Esophagus squamous epithelium (tissue), 4 donors: ENCODE measurements around the gene IRAK4.

ENCODE experiments used
- POLR2A ChIP-seq, 4 donors: fragments of 450-650 bp; IDR thresholded peaks; one replicate each; pipeline ENCODE4 v1.6.1; 2017; ENCODE audit warnings: antibody characterized with exemption in 4 of 4, mild to moderate bottlenecking in 4 of 4, moderate library complexity in 3 of 4
- TF ChIP-seq, protein P1 (sequence below), 6 experiments: fragments of 450-650 bp in 4 of 6; fragments of 200-600 bp in 2 of 6; sonication (generic) in 2 of 6; IDR thresholded peaks; one replicate each; pipeline ENCODE4 v1.5.1; 2016 to 2019; ENCODE audit warnings: antibody characterized with exemption in 6 of 6, mild to moderate bottlenecking in 4 of 6, moderate library complexity in 4 of 6

DNA sequence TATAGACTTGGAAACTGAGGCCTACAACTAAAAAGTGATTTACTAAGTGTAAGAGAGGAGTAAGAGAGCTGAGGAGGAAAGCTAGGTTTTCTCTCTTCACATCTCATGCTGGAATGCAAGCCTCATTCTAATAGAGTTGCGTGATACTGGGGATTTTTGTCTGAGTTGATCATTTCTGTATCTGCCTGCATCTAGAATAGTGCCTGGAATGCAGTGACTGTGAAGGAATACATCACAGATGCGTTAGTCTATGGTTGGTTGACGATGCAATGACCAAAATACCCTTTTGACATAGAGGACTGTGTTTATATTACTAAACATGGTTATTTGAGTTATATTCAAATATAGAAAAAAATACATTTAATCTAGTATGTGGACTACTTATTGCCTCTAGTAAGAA lies 67.9 kb downstream of the IRAK4 start:
- no peak for TF ChIP-seq POLR2A (IDR thresholded peaks at IDR 0.05)
- TF ChIP-seq, protein P1, sequence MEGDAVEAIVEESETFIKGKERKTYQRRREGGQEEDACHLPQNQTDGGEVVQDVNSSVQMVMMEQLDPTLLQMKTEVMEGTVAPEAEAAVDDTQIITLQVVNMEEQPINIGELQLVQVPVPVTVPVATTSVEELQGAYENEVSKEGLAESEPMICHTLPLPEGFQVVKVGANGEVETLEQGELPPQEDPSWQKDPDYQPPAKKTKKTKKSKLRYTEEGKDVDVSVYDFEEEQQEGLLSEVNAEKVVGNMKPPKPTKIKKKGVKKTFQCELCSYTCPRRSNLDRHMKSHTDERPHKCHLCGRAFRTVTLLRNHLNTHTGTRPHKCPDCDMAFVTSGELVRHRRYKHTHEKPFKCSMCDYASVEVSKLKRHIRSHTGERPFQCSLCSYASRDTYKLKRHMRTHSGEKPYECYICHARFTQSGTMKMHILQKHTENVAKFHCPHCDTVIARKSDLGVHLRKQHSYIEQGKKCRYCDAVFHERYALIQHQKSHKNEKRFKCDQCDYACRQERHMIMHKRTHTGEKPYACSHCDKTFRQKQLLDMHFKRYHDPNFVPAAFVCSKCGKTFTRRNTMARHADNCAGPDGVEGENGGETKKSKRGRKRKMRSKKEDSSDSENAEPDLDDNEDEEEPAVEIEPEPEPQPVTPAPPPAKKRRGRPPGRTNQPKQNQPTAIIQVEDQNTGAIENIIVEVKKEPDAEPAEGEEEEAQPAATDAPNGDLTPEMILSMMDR (IDR thresholded peaks at IDR 0.05) = no peak
